DLD1 (cell line): ENCODE data around the gene TRIO.

ENCODE experiments used
- in situ Hi-C: cut with HindIII; loops from 2 replicates; pipeline ENCODE4 v1.10.0; 2017; ENCODE audit warnings: low sequenced_read_pairs

TRIO gene

GRCh38 chr5:14309878-14310531 is 166.9 kb downstream of the TRIO start:
- in situ Hi-C loops = no loop called here

DNA sequence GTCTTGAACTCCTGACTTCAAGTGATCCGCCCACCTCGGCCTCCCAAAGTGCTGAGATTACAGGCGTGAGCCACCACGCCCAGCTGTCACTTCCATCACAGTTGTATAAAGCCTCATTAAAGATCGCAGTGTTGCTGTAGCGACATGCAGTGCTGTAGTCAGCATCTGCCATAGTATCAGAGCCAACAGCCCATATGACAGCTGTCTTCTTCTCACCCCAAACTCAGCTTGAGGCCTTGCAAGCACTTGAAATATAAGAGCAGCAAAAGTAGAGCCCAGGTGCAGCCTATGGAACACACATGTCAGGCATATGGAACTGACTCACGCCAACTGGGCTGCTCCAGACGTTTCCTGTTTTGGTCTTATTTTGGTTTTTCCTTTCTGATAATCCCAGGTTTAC is 167.8 kb downstream of the TRIO start:
- in situ Hi-C loops = no loop called here

DNA sequence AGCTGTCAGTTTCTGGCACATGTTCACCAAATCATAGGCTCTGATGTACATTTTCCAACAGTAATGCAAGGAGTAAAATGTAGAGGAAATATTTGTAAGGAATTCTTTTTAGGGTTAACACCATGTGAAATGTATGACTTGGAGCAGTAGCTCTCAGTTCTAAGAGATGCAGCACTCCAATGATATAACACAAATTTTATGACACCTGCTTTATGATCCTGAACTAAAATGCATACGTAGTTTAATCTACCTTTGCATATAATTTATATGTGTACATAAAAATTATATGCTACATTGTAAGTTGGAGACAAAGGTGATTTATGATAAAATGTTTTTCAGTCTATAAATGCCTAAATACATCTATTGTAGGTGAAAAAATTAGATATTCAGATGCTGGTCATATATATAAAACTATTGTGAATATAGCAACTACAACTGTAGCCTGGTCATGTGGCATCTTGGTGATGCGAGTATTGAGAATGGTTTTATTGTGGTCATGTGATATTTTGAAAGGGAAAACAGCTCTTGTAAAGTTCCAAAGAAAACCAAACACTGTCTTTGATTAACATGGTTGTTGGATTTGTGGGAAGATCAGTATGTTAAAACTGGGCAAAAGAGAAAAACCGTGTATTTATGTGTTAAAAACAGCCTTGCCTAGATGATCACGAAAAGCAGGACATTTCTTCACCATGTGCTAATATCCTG is 171.0 kb downstream of the TRIO start:
- in situ Hi-C loops = no loop called here

- in situ Hi-C loops = no loop called here
Measured at GRCh38 chr5:14316471-14316870, 173.3 kb downstream of the TRIO start.

GRCh38 chr5:14319102-14319501 is 176.0 kb downstream of the TRIO start:
- in situ Hi-C loops = no loop called here

- in situ Hi-C loops = no loop called here
Measured at GRCh38 chr5:14321936-14322335, 178.8 kb downstream of the TRIO start.

DNA sequence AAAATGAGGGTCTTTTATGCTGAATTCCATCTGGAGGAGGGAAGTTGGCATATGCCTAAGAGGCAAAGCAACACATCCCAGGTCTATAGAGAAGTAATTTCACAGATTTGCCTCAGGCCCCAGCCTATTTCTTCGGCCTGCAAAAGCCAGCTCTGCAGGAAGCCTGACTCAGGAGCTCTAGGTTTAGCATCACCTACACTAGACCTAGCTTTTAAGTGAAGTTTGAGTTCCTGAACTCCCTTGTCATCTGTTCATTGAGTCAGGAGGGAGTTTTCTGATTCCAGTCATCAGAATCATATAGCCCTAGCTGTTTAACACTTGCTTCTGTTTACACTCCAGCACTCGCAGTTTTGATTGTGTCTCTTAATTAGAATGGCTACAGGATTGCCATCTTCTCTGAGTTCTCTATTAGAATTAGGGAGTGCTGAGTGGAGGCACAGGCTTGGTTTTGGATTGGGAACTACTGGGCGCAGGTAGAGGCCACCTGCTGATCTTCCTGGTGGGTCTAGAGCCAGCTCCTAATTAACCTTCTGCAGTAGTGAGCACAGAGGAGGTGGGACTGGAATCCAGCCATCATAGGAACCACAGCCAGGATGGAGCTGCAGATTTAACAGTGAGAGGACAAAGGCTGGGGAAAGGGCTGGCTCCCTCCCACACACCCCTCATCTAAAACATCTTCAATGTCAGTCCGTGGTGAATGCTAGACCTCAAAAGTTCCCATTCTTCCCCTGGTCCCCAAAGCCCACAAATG is 179.5 kb downstream of the TRIO start:
- in situ Hi-C loops = no loop called here

DNA sequence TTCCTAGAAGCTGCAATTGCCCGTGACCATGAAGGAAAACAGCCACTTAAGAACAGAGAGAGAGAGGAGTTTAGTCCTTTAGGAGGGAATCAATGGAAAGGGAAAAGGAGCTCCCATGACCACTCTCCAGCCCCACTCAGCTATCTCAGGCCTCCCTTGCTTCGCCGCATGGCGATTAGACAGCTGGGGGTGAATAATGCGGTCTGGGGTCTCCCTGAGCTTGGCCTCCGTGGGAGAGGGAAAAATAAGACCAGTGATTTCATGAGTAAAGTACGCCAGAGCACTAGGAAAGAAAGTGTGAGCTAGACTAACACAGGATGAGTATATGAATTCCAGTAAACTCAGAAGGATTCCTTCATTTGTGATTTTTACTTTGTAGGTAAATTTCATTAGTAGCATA is 180.3 kb downstream of the TRIO start:
- in situ Hi-C loops = no loop called here

GRCh38 chr5:14325369-14325768 is 182.2 kb downstream of the TRIO start:
- in situ Hi-C loops = no loop called here

DNA sequence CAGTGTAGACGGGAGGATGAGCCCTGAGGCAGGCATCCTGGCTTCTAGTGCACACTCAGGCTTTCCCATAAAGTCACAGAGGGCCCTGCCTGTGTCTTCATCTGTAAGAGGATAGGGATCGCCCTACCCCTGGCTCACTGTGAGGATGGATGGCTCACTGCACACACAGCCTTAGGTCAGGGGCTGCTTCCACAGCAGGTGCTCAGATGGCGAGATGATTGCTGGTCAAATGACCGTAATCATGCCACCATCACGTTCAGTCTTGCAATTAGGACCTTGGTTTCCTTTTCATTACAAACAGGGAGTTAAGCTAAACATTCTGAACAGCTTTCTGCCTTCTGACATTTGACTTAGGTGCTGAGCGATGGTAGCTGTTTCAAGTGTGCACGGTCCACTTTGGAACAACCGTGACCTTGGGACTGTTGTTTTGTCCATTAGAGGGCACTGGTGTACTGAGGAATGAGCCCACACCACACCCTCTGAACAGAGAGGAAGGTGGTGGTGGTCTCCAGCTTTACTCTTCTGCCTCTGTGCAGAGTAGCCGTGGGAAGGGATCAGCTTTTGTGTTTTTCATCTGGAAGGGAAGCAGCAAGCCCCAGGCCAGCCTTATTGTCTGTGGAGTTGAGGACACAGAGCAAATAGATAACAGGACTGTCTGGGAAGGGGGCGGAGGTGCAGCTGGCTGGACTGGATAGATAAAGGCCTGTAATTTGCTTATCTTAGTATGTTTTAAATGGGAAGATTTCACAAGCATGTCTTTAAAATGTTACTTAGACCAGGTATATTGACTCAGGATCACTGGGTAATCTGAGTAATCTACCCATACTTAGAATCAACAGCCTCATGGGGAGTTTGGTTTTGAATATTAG is 183.1 kb downstream of the TRIO start:
- in situ Hi-C loops = no loop called here

DNA sequence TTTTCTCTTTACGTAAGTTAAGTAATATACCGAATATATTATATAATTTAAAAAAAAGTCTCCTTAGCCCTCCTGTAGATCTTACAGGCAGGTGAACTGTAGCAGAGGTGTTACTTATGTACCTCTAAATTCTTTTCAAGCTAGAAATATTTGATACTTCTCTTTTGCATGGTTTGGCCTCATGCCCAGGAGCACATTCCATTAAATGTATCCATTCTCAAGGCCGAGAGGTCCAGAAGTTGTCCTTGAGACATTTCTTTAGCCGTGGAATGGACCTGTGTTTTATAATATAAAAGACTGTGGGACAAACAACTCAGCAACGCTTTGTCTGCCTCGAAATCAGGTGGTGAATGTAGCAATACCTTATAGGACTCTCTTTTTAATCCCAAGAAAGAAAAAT is 184.5 kb downstream of the TRIO start:
- in situ Hi-C loops = no loop called here

DNA sequence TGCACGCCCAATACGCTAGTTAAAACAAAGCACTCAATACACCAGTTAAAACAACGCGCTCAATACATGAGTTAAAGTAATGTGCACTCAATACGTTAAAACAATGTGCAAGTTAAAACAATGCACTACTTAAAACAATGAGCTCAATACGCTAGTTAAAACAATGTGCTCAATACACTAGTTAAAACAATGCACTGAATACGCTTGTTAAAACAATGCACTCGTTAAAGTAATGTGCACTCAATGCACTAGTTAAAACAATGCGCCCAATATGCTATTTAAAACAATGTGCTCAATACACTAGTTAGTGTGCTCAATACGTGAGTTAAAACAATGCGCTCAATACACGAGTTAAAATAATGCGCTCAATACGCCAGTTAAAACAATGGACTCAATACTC is 185.0 kb downstream of the TRIO start:
- in situ Hi-C loops = no loop called here

GRCh38 chr5:14330291-14330690 is 187.1 kb downstream of the TRIO start:
- in situ Hi-C loops = no loop called here

DNA sequence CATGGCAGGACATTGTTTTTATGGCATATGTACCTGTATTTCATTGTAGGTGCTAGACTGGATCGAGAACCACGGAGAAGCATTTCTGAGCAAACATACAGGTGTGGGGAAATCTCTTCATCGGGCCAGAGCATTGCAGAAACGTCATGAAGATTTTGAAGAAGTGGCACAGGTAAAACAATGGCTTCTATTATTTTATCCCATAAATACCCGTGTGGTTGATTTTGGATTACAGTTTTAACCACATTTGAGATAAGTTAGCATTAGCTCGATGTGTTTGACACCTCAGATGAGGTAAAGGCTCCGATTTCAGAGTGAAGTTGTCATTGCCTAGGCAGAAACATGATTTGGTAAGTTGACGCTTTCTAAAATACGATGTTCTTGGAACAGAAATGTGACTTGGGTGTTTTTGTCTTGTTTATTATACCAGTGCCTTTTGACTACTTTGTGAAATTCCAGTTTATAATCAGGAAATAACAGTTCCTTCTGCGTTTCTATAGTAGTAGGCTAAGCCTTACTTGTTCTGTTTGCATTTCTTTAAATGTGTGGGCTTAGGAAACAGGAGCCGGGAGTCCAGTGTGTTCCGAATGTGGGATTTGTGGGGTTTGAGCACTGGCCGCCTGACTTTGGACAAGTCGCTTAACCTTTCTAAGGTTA is 187.7 kb downstream of the TRIO start:
- in situ Hi-C loops = no loop called here

DNA sequence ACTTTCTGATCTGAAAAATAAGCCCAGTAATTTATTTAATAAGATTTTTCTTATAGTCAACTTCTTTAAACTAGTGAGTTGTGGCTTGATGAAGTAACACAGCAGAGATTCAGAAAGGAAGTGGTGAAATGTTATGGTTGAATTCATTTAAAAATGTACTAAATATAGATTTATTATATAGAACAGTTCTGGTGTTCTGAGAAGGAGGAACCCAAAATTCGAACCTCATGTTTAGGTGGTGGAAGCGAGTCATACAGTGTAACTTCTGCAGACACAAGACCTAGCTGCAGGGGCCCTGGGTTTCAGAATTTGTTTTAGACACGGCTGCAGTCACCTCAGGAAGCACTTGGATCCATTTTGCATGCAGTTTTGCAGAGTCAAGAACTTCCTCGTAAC is 188.2 kb downstream of the TRIO start:
- in situ Hi-C loops = no loop called here

DNA sequence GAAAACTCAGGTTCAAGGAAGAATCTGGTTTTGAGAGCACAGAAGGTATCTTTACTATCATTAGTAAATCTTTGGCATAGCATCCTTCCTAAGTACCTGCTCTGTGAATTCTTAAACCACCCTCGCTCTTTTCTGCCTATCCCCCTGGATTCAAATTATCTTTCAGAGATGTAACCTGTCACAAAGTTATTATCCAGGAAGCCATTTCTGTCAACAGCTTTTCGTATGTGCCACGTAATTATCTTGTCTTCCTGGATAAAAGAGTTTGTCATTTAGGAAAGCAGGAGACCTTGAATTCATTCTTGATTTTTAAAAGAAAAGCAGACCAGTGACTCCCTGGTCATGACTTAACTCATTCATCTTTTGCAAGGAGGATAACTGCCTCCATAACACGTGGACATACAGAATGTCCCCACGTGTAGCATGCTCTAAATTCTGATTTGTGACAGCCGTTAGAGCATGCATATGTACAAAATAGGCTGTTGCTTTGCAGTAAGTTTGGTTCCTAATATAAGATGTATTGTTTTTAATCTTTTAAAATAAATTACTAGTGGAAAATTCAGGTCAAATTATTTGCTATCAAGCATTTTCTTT is 189.0 kb downstream of the TRIO start:
- in situ Hi-C loops = no loop called here

GRCh38 chr5:14332746-14333145 is 189.6 kb downstream of the TRIO start:
- in situ Hi-C loops = no loop called here

DNA sequence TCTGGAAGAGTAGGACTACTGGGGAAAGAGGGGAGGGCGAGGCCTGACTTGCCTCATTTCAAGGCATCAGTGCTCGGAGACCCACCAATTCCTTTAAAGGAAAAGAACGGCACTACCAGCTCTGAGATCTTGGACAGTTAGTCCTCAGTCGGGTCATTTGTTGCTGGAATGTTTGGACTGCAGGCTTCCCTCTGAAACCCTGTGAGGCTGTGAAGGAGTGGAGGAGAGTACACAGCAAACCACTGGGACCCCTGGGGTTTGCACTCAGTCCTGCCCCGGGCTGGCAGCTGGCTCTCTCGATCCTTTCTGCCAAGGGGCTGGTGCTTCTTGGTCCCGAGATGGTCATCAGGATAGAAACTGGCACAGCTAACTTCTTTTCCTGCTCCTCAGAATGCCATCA is 194.5 kb downstream of the TRIO start:
- in situ Hi-C loops = no loop called here

GRCh38 chr5:14339468-14339867 is 196.3 kb downstream of the TRIO start:
- in situ Hi-C loops = no loop called here

- in situ Hi-C loops = no loop called here
Measured at GRCh38 chr5:14341571-14342230, 198.6 kb downstream of the TRIO start.
